GM19463 (cell line): ENCODE results near the gene PTPRH.
A peak's percentile ranks its signal among the peaks of the same experiment; 100 is the strongest.
"Not testable (repeated sequence)": the region's sequence is repeated elsewhere in the genome, so short reads cannot be mapped to it uniquely, and the experiment has no call there.

Experiments used
- ATAC-seq: cut with Tn5 transposase; IDR thresholded peaks from one replicate; pipeline ENCODE4 v1.9.1; 2021; ENCODE audit warnings: mild to moderate bottlenecking, moderate library complexity; ENCODE audit not compliant: unreplicated experiment

The PTPRH gene

DNA sequence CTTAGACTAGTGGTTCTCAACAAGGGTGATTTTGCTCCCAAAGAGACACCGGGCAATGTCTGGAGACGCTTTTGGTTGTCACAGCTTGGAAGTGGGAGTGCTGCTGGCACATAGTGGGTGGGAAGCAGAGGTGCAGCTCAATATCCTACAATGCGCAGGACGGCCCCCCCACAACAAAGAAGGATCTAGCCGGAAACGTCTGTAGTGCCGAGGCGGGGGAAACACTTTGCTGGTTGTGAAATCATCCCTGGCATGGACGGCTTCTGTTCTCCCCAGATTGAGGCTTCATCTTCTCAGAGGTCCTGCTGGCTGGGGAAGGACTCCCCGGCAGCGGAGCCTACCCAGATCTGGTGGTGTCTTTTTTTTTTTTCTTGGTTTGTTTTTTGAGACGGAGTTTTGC, 15.8 kb downstream of the PTPRH start:
- no peak for ATAC-seq

DNA sequence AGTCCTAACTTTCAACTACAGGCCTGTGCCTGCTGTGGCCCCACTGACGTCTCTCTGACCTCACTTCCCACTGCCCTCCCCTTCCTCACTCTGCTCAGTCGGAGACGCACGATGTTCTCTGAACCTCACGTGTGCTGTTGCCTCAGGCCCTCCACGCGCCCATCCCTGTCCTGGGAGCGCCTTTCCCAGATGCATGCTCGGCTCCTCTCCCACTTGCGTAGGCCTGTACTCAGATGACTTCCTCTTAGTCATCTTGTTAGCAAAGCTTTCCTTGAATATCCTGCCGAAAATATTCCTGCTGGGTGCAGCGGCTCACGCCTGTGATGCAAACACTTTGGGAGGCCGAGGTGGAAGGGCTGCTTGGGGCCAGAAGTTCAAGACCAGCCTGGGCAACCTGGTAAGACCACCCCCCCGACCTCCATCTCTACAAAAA, 19.9 kb downstream of the PTPRH start:
- no peak for ATAC-seq

DNA sequence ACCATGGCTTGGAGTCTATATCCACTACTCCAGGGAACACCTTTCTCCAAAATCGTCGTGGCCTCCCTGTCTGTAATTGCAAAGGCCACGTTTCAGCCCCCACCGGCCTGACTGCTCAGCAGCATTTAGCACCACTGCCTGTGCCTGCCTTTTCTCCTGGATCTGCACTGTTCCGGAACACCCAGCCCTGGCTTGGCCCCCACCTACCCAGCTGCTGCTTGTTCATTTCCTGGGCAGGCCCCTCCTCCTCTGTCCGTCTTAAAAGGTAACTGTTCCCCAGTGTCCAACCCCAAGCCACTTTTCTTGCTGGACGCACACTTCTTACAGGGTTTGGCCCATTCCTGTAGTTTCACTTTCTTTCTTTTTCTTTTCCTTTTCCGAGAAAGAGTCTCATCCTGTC, 20.7 kb downstream of the PTPRH start:
- no peak for ATAC-seq

DNA sequence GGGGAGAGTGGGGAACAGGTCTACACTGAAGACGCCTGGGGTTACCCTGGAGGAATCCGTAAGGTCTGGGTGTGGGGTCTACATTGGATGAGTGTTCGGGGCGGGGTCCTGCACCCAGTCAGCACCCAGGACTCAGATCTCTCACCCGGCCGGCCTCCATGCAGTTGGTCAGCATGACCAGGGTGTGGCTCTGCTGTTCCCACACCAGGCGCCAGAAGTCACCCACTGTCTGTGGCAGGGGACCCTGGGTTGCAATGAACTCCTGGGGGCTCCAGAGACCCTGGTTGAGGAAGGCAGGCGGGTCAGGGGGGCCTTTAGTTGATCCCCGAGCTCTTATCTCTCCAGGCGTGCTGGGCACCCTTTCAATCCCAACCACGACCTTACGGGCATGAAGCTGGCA, 23.2 kb downstream of the PTPRH start:
- no peak for ATAC-seq

DNA sequence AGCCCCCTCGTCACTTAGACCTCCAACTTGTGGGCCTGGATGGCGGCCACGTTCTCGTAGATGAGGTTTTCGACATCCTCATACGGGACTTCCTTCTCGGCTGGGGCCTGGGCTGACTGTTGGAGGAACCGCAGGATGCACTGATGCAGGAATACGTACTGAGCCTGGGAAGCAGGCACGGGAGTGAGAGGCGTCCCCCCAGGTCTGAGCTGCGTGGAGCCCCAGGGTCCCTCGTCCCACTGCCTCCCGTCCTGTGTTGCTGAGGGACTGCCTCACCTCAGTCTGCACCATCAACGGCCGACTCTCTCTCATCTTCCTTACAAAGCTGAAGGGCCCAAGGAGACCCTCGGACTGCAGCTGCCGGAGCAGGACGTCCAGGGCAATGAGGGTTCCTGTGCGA, 27.6 kb downstream of the PTPRH start:
- ATAC-seq, result no peak

DNA sequence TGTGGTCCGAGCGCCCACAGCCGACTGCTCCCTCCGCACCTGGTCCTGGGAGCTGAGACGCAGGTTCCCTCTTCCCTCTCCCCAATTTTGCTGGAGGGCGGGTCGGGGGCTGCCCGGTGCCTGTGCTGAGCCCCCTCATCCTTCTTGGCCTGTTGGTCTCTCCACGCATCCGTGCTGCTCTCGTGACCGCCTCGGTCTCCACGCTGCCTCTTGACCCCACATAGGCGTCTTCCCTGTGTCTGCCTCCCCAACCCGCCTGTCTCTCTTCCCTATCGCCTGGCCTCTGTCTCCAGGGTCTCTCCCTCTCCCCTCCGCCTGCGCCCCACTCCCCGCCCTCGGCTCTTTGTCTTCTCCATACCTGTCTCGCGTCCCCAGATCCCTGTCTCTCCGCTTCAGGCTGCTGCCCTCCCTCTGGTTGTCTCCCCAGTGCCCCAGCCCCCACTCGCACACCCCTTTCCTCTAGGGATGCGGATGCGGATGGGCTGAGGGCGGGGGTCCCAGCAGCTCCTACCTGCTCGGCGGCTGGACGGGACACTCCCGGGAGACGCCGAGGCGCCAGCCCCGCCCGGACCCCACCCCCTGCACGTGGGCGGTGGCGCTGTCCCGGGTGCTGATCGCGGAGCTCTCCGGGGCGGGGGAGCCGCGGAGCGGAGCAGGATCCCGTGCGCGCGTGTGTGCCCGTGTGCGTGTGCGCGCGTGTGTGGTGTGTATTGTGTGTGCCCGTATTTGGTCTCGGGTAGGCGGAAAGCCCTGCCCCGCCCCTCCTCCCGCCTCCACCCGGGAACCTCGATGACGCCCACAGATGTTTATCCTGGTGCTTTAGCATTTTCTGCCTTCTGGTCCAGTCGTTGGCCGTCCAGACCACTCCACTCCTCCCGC, 29.5 kb downstream of the PTPRH start, which contains the start of gene SYT5:
Gene SYT5 (minus strand): TSS at position 684 of the 879 bp plus-strand sequence. CDS start 1,248 bp downstream, outside the sequence.
- no peak for ATAC-seq

DNA sequence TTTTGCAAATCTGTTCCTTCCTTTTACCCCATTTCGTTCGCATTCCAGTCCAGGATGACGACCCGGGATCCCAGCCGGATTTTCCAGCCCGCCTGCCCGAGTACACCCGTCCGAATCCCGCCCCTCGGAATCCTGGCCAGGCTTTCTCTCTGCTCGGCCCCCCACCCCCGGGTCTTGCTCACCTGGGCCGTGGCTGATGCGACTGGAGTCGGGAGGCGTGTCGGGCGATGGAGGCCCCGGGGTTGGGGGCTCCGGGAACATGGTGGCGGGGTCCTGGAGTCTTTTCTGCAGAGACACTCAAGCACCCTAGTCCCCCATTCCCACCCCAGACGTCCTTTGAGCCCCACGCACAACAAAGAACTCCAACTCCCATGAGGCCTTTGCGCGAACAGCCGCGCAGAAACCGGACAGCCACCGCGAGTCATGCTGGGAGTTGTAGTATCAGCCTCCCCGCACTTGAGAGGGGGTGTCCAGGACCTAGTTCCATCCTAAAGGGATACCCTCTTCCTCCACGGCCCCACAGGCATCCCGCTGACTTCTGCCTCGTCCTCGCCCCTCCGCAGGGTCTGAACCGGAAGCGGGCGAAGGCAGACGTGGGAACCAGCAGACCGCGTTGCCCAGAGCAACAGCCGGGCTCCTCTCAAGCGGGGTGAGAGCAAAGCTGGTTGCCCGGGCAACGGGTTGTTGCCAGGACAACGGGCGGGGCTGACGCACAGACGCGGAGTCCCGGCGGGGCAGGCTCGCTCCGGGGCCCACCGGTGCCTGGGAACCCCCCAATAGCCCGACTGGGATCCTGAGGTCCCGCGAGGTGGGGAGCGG, 30.3 kb downstream of the PTPRH start:
- peak; percentile 83 for ATAC-seq

DNA sequence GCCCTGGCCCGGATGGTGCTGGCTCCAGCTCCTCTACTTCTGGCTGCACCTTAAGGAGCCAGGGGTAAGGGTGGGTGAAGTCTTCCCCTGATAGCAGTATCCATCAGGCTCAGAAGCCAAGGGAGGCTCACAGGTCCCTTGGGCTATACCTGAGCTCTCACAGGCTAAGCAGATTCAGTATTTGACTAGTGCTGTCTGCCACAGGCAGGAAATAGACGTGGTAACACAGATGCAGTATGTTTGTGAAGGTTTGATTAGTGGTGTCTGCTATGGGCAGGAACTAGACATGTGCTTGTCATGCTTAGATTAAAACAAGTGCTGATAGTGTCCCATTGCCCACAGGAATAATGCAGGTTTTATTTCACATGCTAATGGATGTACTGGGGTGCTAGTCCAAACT, 33.2 kb downstream of the PTPRH start:
- no peak for ATAC-seq

DNA sequence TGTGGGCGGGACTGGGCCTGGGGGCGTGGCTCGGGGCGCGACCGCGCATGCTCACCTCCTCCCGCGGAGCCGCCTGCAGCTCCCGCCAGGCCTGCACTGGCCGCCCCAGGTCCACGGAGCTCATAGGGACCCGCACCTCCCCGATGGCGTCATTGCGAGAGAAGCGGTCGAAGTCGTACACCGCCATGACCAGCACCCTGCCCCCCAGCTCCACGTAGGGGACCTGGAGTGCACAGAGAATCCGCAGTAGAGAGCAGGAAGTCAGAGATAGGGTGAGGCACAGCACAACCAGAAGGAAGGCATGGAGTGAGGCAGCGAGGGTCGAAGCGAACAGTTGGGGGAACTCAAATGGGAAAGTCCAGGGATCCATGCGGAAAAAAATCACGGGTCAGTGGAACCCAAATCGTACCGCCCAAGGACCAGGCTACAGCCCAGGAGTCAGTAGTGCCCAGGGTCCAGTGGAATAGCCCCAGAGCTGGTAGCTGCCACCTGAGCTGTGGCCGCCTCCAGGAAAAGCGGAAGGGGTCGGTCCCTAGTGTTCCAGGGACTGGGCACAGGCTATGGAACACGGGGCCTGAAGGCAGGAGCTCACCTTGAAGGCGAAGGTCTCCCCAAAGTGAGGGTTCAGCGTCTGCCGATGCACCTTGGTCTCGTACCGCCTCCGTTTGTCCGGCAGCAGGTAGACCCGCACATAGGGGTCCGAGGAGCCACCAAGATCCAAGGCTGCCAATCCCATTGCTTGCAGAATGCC, 34.0 kb downstream of the PTPRH start:
- no peak for ATAC-seq

DNA sequence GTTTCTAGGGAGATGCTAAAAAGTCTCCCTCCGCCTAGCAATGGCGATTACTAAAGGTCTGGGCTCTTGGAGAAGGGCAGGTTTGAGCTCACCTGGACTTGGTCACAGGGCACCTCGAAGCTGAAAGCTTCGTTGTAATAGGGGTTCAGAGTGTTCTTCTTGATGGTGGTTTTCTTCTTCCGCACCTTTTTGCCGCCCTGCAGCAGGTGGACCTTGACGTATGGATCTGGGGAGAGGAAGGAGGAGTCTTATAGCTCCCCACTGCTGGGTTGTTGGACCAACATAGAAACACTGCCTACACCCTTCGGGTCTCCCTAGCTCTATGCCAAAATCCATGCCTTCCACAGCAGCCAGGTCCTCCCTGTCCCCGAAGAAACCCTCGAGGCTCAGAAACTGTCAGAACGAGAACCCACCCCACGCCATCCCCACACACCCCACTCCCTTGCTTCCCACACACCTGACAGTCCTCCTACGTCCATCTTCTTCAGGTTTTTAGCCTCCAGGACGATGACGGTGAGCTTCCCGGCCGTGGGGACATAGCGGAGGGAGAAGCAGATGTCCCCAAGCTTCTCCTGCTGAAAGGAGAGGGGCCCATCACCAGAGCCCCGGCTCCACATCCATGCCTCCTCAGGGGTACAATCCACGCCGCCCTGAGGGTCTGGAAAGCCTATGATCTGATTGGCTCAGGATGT, 34.7 kb downstream of the PTPRH start:
- no peak for ATAC-seq

DNA sequence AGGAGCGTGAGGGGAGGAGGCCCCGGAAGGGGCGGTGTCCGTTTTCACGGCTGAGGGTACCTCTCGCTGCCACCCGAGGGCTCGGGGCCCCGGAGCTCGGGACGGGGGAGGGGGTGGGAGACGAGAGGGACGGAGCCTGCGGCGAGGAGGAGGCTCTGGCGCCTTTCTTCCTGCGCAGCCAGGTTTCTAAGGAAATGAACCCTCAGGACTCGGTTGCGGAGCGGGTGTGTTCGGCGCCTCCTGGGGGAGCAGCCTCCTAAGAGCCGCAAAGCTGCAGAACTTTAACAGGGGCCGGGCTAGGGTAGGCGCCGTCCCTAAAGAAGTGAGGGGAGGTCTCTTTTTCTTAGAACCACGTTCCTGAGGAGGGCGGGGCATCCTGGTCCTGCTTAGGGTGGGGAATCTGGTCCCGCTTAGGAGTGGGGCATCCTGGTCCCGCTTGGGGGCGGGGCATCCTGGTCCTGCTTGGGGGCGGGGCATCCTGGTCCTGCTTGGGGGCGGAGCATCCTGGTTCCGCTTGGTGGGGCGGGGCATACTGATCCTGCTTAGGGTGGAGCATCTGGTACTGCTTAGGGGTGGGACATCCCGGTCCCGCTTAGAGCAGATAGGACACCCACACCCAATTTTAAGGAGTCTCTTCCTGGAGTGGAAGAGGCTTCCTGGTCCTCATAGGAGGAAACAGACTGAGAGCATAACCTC, 35.4 kb downstream of the PTPRH start:
- ATAC-seq, result no peak

DNA sequence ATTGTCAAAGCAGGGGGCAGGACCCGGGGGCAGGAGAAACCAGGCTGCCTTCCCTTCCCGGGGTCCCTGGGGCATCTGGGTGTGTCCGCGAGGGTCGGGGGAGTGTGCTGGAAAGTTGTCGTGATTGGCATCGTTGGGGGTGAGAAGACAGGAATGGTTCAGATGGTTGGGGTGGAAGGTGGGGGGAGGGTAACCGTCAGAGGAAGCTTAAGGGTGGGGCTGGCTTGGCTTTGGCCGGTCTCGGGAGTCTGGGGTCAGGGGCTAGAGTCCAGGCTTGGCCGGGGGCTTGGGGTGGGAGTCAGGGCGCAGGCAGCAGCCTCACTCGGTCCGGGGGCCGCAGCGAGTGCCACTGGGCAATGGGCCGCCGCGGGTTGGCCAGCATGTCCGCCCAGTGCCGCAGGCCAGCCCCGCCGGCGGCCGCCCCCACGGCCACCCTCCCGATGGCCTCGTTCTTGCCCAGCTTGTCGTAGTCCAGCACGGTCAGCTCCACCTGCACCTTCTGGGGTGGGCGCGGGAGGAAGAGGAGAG, 36.1 kb downstream of the PTPRH start:
- no peak for ATAC-seq

DNA sequence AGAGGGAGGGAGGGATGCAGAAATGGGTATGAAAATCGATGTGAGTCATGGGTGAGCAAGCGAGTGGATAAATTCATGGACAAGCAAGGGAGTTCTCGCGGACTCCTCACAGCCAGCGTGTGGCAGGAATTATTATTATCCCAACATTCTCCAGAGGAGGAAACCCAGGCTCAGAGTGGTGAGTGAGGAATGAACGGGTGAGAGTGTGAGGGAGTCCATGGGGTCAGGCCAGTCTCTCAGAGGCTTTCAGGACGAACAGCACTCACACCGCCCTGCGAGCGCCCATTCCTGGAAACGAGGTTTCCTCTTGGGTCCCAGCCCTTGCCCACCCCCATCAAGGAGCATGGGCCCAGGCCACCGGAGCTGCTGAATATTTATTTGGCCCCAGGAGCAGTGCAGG, 36.6 kb downstream of the PTPRH start:
- no peak for ATAC-seq

DNA sequence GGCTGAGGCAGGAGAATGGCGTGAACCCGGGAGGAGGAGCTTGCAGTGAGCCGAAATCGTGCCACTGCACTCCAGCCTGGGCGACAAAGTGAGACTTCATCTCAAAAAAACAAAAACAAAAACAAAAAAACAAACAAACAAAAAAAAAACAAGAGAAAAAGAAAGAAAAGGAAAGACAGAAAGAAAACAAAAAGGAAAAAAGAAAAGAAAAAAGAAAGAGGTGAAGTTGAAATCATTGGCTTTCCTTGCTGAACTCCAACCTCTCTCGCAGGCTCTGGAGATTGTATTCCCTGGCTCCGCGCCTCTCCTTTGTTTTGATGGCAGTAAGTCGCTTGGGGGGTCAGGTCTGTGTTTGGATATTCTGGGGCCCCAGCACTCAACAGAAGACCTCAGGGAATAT, 37.0 kb downstream of the PTPRH start:
- ATAC-seq, result not testable (repeated sequence)

DNA sequence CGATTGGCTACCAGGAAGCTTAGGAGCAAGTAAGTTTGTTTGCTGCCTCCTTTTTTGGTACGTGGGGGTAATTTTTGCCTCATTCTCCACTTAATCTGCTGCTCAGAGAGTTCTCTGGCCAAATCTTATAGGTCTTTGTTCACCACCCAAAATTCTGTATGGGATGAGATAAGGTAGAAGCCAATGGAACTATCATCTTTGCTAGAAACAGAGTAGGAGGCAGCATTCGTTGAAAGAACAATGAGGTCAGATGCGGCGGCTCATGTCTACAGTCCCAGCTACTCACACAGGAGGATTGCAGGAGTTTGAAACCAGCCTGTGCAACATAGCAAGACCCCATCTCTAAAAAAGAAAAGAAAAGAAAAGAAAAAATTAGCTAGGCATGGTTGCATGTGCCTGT, 37.9 kb downstream of the PTPRH start:
- no peak for ATAC-seq

DNA sequence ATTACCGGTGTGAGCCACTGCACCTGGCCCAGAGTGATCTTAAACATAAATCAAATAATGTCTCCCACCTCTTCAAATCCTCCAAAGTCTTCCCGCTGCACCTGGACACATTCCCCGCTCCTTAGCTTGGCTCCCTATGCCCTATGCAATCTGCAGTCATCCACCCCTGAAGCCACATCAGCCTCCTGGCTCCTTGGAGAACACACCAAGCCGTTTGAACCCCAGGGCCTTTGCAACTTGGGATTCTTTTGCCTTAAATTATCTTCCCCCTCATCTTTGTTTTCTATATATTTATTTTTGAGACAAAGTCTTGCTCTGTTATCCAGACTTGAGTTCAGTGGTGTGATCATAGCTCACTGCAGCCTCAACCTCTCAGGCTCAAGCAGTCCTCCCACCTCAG, 40.2 kb downstream of the PTPRH start:
- no peak for ATAC-seq

DNA sequence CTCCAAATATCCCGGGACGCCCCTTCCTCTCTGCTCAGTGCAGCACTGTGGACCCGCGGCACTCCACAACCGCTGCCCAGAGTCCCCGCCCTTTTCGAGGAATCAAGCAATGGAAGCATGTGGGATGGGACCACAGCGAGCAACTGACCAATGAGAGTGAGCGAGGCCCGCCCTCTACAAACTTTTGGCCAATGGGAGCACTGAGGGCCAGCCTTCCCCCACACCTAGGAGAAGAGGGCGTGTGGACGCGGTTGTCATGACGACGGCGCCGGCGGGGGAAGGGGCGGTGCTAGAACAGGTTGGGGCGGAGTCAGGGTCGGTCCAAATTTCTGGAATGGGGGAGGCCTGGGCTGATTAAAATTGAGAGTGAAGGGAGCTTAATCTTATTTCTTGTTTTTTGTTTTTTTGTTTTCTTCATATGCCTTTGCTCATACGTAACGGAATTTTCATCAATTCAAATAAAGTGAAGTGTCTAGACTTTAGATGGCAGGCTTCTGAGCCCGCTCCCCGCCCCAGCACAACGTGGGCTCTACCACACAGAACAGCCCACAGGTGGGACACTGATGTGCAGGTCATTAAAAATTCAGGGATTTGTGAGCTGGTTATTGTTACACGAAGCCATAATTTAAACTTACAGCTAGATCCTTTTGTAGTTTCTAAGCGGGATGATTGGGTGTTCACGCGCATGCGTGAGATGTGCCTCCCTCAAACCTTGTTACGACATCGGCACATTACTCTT, 42.6 kb downstream of the PTPRH start, which contains the start of gene DNAAF3:
Gene DNAAF3 (minus strand): TSS at position 84 of the 739 bp plus-strand sequence. CDS start 200 bp downstream, outside the sequence.
- peak; percentile 87 for ATAC-seq

DNA sequence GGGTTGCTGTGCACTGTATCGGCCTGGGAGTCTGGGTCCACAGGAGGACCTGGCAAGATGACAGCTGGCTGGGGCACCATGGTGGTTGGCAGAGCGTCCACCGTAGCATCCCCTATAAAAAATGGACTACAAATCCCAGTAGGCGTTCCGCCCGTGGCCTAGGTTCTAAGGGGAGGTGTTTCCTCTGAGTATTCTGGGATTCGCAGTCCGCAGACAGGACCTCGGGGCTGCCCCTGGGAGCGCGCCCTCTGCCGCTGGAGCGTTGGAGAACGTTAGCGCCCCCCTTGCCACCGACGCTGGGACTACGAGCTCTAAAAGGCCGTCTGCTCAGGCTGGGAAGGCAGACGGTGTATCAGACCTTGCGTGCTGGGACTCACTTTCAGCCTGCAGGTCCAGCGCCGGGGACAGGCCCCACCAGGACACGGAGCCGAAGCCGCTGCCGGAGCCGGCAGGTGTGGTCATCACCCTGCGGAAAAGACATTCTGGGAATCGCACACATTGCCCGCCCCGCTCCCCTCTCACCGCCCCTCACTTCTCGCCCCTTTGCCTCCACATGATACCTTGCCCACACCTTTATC, 43.3 kb downstream of the PTPRH start:
- no peak for ATAC-seq
